NCI-H1092 (cell line): ENCODE data around the gene NENF.
"Not testable (repeated sequence)": the region's sequence is repeated elsewhere in the genome, so short reads cannot be mapped to it uniquely, and the experiment has no call there.

ENCODE experiments used
- DNase-seq: peaks from one replicate; lab custom pipeline; 2025; lab: John Stamatoyannopoulos, UW

NENF gene

GRCh38 chr1:212459656-212460055 lies 26.9 kb downstream of the NENF start:
- DNase-seq, result no peak

- DNase-seq, result no peak
Observed at GRCh38 chr1:212460376-212460775, 27.7 kb downstream of the NENF start.

- DNase-seq, result no peak
Observed at GRCh38 chr1:212461916-212462660, 29.4 kb downstream of the NENF start.

- no peak for DNase-seq
Observed at GRCh38 chr1:212463565-212464285, 31.0 kb downstream of the NENF start.

- no peak for DNase-seq
Observed at GRCh38 chr1:212465311-212465710, 32.6 kb downstream of the NENF start.

GRCh38 chr1:212466437-212466836 lies 33.7 kb downstream of the NENF start:
- no peak for DNase-seq

GRCh38 chr1:212466898-212467650 lies 34.4 kb downstream of the NENF start:
- DNase-seq, result no peak

GRCh38 chr1:212467843-212468482 lies 35.2 kb downstream of the NENF start:
- no peak for DNase-seq

- DNase-seq, result no peak
Observed at GRCh38 chr1:212470059-212470458, 37.3 kb downstream of the NENF start.

- DNase-seq, result no peak
Observed at GRCh38 chr1:212471286-212471685, 38.6 kb downstream of the NENF start.

- DNase-seq, result no peak
Observed at GRCh38 chr1:212471891-212472675, 39.4 kb downstream of the NENF start.

GRCh38 chr1:212473729-212474128 lies 41.0 kb downstream of the NENF start:
- no peak for DNase-seq

GRCh38 chr1:212475151-212475550 lies 42.4 kb downstream of the NENF start:
- DNase-seq, result no peak

GRCh38 chr1:212475831-212476230 lies 43.1 kb downstream of the NENF start:
- DNase-seq, result not testable (repeated sequence)

- DNase-seq, result peak; percentile 82
Observed at GRCh38 chr1:212477014-212477679, 44.4 kb downstream of the NENF start.

GRCh38 chr1:212477680-212478466 lies 45.2 kb downstream of the NENF start:
- no peak for DNase-seq

GRCh38 chr1:212478467-212479025 lies 45.8 kb downstream of the NENF start:
- no peak for DNase-seq

GRCh38 chr1:212479188-212479587 lies 46.5 kb downstream of the NENF start:
- DNase-seq, result no peak

GRCh38 chr1:212480711-212481437 lies 48.2 kb downstream of the NENF start:
- DNase-seq, result not testable (repeated sequence)
